VCaP (cell line): ENCODE measurements around the gene EGLN2.

ENCODE experiments used
- H3K27ac ChIP-seq: fragments of 450-650 bp; 2 replicates; pipeline ENCODE4 v1.5.1; 2017
- TF ChIP-seq, protein P1 (sequence below): fragments of 450-650 bp; conservative IDR thresholded peaks from 2 replicates; pipeline ENCODE4 v1.5.1; 2017; ENCODE audit warnings: mild to moderate bottlenecking, moderate library complexity

Gene EGLN2

DNA sequence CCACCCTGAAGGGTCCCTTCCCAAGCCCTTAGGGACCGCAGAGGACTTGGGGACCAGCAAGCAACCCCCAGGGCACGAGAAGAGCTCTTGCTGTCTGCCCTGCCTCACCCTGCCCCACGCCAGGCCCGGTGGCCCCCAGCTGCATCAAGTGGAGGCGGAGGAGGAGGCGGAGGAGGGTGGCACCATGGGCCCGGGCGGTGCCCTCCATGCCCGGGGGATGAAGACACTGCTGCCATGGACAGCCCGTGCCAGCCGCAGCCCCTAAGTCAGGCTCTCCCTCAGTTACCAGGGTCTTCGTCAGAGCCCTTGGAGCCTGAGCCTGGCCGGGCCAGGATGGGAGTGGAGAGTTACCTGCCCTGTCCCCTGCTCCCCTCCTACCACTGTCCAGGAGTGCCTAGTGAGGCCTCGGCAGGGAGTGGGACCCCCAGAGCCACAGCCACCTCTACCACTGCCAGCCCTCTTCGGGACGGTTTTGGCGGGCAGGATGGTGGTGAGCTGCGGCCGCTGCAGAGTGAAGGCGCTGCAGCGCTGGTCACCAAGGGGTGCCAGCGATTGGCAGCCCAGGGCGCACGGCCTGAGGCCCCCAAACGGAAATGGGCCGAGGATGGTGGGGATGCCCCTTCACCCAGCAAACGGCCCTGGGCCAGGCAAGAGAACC lies 1.5 kb downstream of the EGLN2 start:
- H3K27ac ChIP-seq = peak overlapping the region; percentile 91
- TF ChIP-seq, protein P1, sequence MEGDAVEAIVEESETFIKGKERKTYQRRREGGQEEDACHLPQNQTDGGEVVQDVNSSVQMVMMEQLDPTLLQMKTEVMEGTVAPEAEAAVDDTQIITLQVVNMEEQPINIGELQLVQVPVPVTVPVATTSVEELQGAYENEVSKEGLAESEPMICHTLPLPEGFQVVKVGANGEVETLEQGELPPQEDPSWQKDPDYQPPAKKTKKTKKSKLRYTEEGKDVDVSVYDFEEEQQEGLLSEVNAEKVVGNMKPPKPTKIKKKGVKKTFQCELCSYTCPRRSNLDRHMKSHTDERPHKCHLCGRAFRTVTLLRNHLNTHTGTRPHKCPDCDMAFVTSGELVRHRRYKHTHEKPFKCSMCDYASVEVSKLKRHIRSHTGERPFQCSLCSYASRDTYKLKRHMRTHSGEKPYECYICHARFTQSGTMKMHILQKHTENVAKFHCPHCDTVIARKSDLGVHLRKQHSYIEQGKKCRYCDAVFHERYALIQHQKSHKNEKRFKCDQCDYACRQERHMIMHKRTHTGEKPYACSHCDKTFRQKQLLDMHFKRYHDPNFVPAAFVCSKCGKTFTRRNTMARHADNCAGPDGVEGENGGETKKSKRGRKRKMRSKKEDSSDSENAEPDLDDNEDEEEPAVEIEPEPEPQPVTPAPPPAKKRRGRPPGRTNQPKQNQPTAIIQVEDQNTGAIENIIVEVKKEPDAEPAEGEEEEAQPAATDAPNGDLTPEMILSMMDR = no peak

DNA sequence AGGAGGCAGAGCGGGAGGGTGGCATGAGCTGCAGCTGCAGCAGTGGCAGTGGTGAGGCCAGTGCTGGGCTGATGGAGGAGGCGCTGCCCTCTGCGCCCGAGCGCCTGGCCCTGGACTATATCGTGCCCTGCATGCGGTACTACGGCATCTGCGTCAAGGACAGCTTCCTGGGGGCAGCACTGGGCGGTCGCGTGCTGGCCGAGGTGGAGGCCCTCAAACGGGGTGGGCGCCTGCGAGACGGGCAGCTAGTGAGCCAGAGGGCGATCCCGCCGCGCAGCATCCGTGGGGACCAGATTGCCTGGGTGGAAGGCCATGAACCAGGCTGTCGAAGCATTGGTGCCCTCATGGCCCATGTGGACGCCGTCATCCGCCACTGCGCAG lies 2.0 kb downstream of the EGLN2 start:
- TF ChIP-seq, protein P1 = no peak
- H3K27ac ChIP-seq = peak overlapping the region; percentile 91

DNA sequence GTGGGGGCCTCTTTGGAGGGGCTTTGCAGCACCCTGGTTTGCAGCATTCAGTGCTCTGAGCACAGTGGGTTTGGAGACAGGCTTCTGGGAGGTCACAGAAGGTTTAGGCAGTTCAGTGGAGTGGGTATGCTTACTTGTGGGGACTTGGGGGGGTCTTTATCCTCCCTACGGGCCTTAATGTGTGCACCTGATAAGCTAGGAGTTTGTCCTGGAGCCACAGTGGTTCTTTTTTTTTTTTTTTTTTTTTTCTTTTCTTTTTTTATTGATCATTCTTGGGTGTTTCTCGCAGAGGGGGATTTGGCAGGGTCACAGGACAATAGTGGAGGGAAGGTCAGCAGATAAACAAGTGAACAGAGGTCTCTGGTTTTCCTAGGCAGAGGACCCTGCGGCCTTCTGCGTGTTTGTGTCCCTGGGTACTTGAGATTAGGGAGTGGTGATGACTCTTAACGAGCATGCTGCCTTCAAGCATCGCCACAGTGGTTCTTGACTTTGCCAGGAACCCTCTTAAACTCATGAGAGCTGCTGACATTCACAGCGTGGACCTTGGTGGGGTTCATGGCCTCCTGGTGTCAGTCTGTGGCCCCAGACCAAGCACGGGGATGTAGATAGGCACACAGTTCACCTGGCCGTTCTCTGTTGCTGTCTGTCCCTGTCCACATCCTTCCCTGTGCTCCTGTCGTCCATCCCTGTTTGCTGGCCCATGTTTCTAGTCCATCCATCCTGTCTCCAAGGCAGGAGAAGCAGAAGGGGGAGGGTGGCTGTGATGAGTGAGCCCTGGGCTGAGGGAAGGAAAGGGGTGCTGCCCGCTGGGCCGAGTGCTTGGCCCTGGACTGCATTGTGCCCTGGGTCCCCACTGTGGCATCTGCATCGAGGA lies 2.7 kb downstream of the EGLN2 start:
- peak overlapping the region; percentile 91 for H3K27ac ChIP-seq
- TF ChIP-seq, protein P1 = no peak

DNA sequence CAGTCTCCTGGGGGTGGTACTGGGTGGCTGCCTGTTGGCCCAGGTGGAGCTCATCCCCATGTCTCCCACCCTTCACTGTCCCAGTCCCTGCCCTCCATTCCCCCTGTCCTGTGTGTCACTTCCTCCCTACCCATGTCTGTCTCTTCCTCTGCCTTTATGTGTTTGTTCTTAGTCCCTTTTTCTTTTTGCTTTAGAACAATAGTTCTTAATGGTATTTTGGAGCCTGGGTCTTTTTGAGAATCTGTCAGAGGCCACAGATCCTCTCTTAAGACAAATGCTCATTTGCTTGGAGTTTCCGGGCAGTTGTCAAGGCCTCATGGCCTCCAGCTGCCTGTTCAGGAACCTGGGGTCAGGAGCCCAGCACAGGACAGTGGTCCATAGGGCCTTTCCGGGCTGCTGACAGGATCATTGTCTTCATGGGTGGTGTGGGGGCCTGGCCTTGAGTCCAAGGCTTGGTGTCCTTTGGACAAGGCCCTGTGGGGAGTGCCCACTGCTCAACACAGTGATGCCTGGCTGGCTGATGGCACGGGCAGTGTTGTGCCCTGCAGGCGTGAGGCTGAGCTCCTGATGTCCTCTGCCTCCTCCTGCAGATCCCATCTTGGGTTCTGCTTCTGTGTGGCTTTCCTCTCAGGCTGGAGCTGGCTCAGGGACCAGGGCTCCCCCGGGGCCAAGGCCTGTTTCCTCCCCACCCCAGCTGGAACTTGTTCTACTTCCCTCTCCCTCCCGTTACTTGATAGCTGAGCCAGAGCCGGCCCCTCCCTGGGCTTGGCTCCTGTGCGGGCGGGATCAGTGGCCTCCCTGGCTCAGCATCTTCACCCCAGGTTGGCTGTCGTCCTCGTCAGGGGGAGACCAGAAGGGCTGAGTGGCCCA lies 3.5 kb downstream of the EGLN2 start:
- H3K27ac ChIP-seq = peak overlapping the region; percentile 91
- TF ChIP-seq, protein P1 = no peak

DNA sequence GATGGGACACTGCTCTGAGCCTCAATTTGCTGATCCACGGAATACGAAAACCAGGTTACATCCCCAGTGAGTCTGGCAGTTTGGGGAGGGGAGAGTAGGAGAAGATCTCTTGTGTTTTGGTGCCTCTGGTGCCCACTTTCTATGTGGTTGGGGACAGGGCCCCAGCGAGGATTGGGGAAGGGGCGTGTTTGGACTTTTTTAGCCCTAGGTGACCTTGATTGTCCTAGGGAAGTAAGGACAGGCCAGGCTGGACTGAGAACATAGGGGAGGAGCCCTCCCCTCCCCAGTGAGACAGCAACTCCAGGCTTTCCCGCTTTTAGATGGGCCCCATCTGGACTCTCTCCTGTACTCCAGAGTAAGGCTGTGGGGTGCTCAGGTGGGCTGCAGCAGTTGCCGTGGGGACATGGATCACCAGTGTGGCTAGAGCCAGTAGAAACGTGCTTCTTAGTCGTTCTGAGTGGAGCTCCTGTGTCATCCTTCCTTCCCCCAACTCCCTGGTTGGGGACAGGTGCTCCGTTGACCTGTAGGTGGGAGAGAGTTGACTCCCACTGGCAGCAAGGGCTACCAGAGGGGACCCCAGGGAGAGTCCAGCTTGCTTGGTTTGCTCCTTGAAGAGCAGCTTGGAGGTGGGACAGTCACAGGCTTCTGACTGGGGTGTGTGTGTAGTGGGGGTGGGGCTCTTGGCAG lies 4.3 kb downstream of the EGLN2 start:
- TF ChIP-seq, protein P1 = no peak

DNA sequence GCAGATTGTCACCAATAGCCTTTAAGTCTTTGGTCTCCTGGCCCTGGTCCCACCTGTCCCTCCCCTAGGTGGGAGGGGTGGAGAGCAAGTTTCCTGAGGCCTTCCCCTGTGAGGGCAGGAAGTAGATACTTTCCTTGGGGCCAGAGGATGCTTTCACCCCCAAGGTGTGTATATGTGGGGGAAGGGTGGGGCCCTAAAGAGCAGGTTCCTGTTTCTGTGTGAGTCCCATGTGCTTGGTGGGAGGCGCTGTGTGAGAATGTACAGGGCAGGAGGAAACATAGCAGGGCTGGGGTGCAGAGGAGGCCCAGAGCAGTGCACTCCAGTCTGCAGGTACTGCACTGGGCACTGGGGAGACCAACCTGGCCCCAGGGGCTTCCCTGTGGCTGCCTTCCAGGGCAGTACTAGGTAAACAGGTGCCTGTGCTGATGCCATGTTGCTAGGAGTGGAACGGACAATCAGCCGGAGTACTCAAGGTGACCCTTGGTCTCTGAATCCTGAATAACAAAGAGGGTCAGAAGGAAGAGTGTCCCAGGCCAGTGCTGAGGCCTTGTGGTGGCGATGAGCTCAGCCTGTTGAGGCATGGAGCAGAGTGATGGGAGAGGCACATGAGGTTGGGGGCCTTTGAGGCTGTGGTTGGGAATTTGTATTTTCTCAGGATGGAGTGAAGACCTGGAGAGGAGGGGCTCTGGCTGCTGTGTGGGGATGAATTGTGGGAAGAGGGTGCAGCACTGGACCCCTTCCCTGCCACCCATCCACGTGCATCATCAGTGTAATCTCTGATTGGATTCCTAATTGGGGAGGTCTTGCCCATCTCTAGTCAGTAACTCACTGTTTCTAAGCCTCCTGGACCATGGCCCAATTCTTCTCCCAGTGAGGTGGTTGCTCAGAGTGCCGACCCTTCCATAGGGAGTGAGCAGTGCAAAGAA lies 5.1 kb downstream of the EGLN2 start:
- TF ChIP-seq, protein P1 = no peak
- peak overlapping the region; percentile 91 for H3K27ac ChIP-seq

More for the DNA sequence above, 4.3 kb downstream of the EGLN2 start:
- H3K27ac ChIP-seq = peak overlapping the region; percentile 91
